GM12878 (cell line): ENCODE results near the gene ARIH2. TPM values are rescaled to one million over a fixed set of nuclear protein-coding genes. Genes with fewer than 3 reads are reported as not detected.

Experiments
- ATAC-seq: fragments of 200-7000 bp; cut with Tn5 transposase; 3 replicates; pipeline ENCODE4 v1.9.1; 2020; ENCODE audit warnings: mild to moderate bottlenecking, moderate library complexity
- BruUV-seq: library from RNA; stranded (reverse); fragments of 400-500 nt; replicated peaks from 2 replicates; lab custom pipeline; 2021; lab: Mats Ljungman, UMichigan
- CTCF ChIA-PET: fragments of 300-600 bp; sonication (Branson Sonifier 250); formaldehyde crosslinking; extraction: SDS; loops from one replicate; lab custom pipeline; 2021; ENCODE audit warnings: inconsistent platforms; lab: Yijun Ruan, JAX
- POLR2A ChIA-PET: fragments of 350-600 bp; formaldehyde crosslinking; extraction: SDS; loops from one replicate; lab custom pipeline; 2021; ENCODE audit warnings: inconsistent platforms; lab: Charles Lee
- RAD21 ChIA-PET: fragments of 300-600 bp; sonication (Branson Sonifier 250); formaldehyde crosslinking; loops from one replicate; lab custom pipeline; 2023; ENCODE audit warnings: antibody characterized with exemption; ENCODE audit not compliant: unreplicated experiment; lab: Charles Lee
- SMC1A ChIA-PET: fragments of 300-600 bp; sonication (Branson Sonifier 250); formaldehyde crosslinking; loops from one replicate; lab custom pipeline; 2023; ENCODE audit not compliant: unreplicated experiment, uncharacterized antibody; lab: Charles Lee
- DNase-seq: peaks from one replicate; pipeline ENCODE4 v3.0.0-alpha.2; 2011; ENCODE audit warnings: low read depth, low spot score
- FAIRE-seq: peaks from 3 replicates; lab custom pipeline; 2011; peaks lifted over from hg19 to GRCh38; lab: Jason Lieb, UNC
- H2AFZ ChIP-seq: 2 replicates; pipeline ENCODE4 v1.6.0; 2011; ENCODE audit warnings: low read depth, low read length, control low read depth; ENCODE audit not compliant: control insufficient read depth
- H3K27ac ChIP-seq: 2 replicates; pipeline ENCODE4 v1.5.1; 2011; ENCODE audit warnings: control low read depth; ENCODE audit not compliant: control insufficient read depth, insufficient read depth
- H3K27me3 ChIP-seq, 2 experiments: replicated peaks in 1 of 2; 2 replicates each; pipeline versions ENCODE4 v1.6.0 to v1.6.1; 2011; ENCODE audit warnings: low read length in 1 of 2; ENCODE audit not compliant: control insufficient read depth in 2 of 2, insufficient read depth in 2 of 2
- H3K36me3 ChIP-seq, 2 experiments: 2 replicates each; pipeline ENCODE4 v1.5.1; 2011; ENCODE audit warnings: low read length in 1 of 2; ENCODE audit not compliant: control insufficient read depth in 2 of 2, insufficient read depth in 2 of 2
- H3K4me1 ChIP-seq: 2 replicates; pipeline ENCODE4 v1.6.1; 2011; ENCODE audit warnings: mild to moderate bottlenecking, low read length, moderate library complexity, mixed read lengths; ENCODE audit not compliant: control insufficient read depth, insufficient read depth
- H3K4me2 ChIP-seq: 2 replicates; pipeline ENCODE4 v1.6.0; 2011; ENCODE audit warnings: control low read depth; ENCODE audit not compliant: control insufficient read depth, insufficient read depth
- H3K4me3 ChIP-seq: fragments of 200-600 bp; sonication (generic); 2 replicates; pipeline ENCODE4 v1.5.1; 2016
- H3K79me2 ChIP-seq: 2 replicates; pipeline ENCODE4 v1.6.0; 2011; ENCODE audit warnings: low read length; ENCODE audit not compliant: control insufficient read depth, insufficient read depth
- H3K9ac ChIP-seq: 2 replicates; pipeline ENCODE4 v1.8.0; 2011; ENCODE audit warnings: low read length, control low read depth, mixed read lengths; ENCODE audit not compliant: control insufficient read depth, insufficient read depth
- H3K9me3 ChIP-seq: replicated peaks from 3 replicates; pipeline ENCODE4 v1.5.1; 2011; ENCODE audit warnings: mild to moderate bottlenecking, low read length; ENCODE audit not compliant: control insufficient read depth, insufficient read depth
- H4K20me1 ChIP-seq: 2 replicates; pipeline ENCODE4 v1.6.0; 2011; ENCODE audit not compliant: control insufficient read depth, insufficient read depth
- ASH2L ChIP-seq: fragments of 300-600, 200-600 bp; sonication (generic); IDR thresholded peaks from 2 replicates; pipeline ENCODE4 v1.6.1; 2017; ENCODE audit warnings: low read depth, mild to moderate bottlenecking, borderline replicate concordance
- CEBPB ChIP-seq, 2 experiments: fragments of 150-350 bp in 1 of 2; IDR thresholded peaks; 2 replicates each; pipeline ENCODE4 v1.6.1; 2012 to 2014; ENCODE audit warnings: low read depth in 2 of 2, low read length in 2 of 2, borderline replicate concordance in 1 of 2, inconsistent platforms in 1 of 2
- CHD2 ChIP-seq: IDR thresholded peaks from 2 replicates; pipeline ENCODE4 v1.6.1; 2011; ENCODE audit warnings: low read depth, low read length, improper control_type of control experiment, borderline replicate concordance
- SIX5 ChIP-seq: IDR thresholded peaks from 2 replicates; pipeline ENCODE4 v1.6.1; 2011; ENCODE audit warnings: mild to moderate bottlenecking, low read depth, low read length, moderate library complexity; ENCODE audit not compliant: severe bottlenecking
- SP1 ChIP-seq: IDR thresholded peaks from one replicate; pipeline ENCODE4 v1.6.1; 2011; ENCODE audit warnings: low read depth, low read length
- TAF1 ChIP-seq: IDR thresholded peaks from 2 replicates; pipeline ENCODE4 v1.6.1; 2011; ENCODE audit warnings: mild to moderate bottlenecking, low read depth, low read length, borderline replicate concordance
- WGBS: methylation state at CpG from one replicate; pipeline ENCODE4 v1.1.6; 2016; ENCODE audit warnings: low lambda C conversion rate; ENCODE audit not compliant: insufficient replicate concordance, insufficient coverage; ENCODE audit errors: missing lambda C conversion rate; 5-methylcytosine and 5-hydroxymethylcytosine counted together
- in situ Hi-C: fragments of 300-500 bp; cut with MboI; formaldehyde crosslinking; loops from 9 replicates; pipeline ENCODE4 v1.14.3; 2018; ENCODE audit warnings: mixed read lengths
- intact Hi-C: fragments of 100-400 bp; cut with micrococcal nuclease; formaldehyde crosslinking; loops from one replicate; pipeline ENCODE4 v1.14.2; 2022; ENCODE audit not compliant: unreplicated experiment
- polyA plus RNA-seq, 11 experiments: library from polyadenylated mRNA; depleted of rRNA in 4 of 11; unstranded in 6 of 11; stranded (reverse) in 5 of 11; fragments of >200 nt; fragmentation: Nextera tagmentation in 4 of 11; fragmentation: Illumina TruSeq in 1 of 11; extraction: Ambion mirVana in 4 of 11; extraction: Trizol in 1 of 11; gene quantifications; 1 replicate in 1 of 11; 2 replicates in 10 of 11; pipeline versions ENCODE4 v1.2.1 to v1.2.3, GENCODE V29; 2011 to 2016; ENCODE audit warnings: inconsistent platforms in 2 of 11, missing spikeins in 2 of 11, low read depth in 1 of 11
- total RNA-seq, 4 experiments: library from RNA; depleted of rRNA in 3 of 4; stranded (reverse); fragments of >200 nt in 3 of 4; fragmentation: Illumina TruSeq in 1 of 4; extraction: Trizol in 1 of 4; gene quantifications; 2 replicates each; pipeline versions ENCODE4 v1.2.1 to v1.2.3, GENCODE V29; 2013 to 2021
- TF ChIP-seq, protein P1 (sequence below): fragments of 450-650 bp; IDR thresholded peaks from 2 replicates; pipeline ENCODE4 v1.6.1; 2017; ENCODE audit warnings: antibody characterized with exemption, mild to moderate bottlenecking, moderate library complexity
- TF ChIP-seq, protein P2 (sequence below): fragments of 450-650 bp; IDR thresholded peaks from 2 replicates; pipeline ENCODE4 v1.6.1; 2017; ENCODE audit warnings: borderline replicate concordance
- TF ChIP-seq, protein P3 (sequence below): IDR thresholded peaks from 2 replicates; pipeline ENCODE4 v1.6.1; 2012; ENCODE audit warnings: improper control_type of control experiment, low read depth, low read length; ENCODE audit not compliant: insufficient replicate concordance

Gene ARIH2
- total and polyA plus RNA-seq, 10 of the 15 experiments (the other 5 are each of a cell fraction or from before 2014, with no cell fraction given) = 18.7 to 74.7 (median 63.7) TPM

DNA sequence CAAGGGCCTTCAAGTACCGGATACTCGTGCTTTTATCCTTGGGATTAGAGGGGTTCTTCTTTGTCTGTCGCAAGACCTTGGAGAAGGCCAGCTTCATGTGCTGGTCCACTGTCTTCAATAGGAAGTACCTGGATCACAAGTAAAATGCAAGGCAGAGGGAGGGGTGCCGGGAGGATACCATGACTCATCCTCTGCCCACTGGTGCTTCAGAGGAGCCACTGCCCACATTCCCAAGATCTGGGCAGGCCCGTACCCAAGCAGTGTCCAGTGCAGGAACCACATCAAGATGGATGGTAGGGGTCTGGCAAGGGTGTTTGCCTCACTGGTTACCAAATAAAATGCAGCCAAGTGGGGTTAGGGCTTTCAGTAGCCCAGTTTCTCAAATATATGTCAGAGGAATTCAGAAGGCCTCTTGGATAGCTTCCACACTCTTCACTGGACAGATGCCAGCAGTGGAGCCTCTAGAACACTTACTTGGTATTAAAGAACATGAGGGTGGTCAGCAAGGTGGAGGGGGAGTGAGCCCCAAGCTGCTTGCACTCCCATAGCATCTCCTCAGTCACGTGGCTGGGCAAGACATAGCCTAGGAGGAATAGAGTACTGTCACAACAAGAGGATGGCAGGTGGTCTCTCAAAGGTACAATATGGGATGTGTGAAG is 114.1 kb downstream of the ARIH2 start:
- RAD21 ChIA-PET = no interaction called here
- CTCF ChIA-PET = interaction anchor here (1.7 kb wide), 1 partner anchor 11 kb away, joined by 5 read pairs; the partner anchor contains the start of gene NDUFAF3
- POLR2A ChIA-PET = interaction anchor here (0.5 to 1.1 kb wide), 4 partner anchors 9 to 342 kb away, joined by 3 to 8 read pairs (median 3); partner anchors contain the start of gene NDUFAF3
- no peak for TF ChIP-seq TAF1
- TF ChIP-seq ASH2L = no peak
- TF ChIP-seq SP1 = no peak
- TF ChIP-seq, protein P1, sequence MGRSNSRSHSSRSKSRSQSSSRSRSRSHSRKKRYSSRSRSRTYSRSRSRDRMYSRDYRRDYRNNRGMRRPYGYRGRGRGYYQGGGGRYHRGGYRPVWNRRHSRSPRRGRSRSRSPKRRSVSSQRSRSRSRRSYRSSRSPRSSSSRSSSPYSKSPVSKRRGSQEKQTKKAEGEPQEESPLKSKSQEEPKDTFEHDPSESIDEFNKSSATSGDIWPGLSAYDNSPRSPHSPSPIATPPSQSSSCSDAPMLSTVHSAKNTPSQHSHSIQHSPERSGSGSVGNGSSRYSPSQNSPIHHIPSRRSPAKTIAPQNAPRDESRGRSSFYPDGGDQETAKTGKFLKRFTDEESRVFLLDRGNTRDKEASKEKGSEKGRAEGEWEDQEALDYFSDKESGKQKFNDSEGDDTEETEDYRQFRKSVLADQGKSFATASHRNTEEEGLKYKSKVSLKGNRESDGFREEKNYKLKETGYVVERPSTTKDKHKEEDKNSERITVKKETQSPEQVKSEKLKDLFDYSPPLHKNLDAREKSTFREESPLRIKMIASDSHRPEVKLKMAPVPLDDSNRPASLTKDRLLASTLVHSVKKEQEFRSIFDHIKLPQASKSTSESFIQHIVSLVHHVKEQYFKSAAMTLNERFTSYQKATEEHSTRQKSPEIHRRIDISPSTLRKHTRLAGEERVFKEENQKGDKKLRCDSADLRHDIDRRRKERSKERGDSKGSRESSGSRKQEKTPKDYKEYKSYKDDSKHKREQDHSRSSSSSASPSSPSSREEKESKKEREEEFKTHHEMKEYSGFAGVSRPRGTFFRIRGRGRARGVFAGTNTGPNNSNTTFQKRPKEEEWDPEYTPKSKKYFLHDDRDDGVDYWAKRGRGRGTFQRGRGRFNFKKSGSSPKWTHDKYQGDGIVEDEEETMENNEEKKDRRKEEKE = no peak
- TF ChIP-seq SIX5 = no peak
- TF ChIP-seq, protein P2, sequence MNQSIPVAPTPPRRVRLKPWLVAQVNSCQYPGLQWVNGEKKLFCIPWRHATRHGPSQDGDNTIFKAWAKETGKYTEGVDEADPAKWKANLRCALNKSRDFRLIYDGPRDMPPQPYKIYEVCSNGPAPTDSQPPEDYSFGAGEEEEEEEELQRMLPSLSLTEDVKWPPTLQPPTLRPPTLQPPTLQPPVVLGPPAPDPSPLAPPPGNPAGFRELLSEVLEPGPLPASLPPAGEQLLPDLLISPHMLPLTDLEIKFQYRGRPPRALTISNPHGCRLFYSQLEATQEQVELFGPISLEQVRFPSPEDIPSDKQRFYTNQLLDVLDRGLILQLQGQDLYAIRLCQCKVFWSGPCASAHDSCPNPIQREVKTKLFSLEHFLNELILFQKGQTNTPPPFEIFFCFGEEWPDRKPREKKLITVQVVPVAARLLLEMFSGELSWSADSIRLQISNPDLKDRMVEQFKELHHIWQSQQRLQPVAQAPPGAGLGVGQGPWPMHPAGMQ = no peak
- no peak for TF ChIP-seq CHD2
- TF ChIP-seq CEBPB (IDR thresholded peaks at IDR 0.05; ENCODE audit: borderline replicate concordance in 1 of 2, low read depth in 2 of 2, low read length in 2 of 2) = no peak
- TF ChIP-seq, protein P3, sequence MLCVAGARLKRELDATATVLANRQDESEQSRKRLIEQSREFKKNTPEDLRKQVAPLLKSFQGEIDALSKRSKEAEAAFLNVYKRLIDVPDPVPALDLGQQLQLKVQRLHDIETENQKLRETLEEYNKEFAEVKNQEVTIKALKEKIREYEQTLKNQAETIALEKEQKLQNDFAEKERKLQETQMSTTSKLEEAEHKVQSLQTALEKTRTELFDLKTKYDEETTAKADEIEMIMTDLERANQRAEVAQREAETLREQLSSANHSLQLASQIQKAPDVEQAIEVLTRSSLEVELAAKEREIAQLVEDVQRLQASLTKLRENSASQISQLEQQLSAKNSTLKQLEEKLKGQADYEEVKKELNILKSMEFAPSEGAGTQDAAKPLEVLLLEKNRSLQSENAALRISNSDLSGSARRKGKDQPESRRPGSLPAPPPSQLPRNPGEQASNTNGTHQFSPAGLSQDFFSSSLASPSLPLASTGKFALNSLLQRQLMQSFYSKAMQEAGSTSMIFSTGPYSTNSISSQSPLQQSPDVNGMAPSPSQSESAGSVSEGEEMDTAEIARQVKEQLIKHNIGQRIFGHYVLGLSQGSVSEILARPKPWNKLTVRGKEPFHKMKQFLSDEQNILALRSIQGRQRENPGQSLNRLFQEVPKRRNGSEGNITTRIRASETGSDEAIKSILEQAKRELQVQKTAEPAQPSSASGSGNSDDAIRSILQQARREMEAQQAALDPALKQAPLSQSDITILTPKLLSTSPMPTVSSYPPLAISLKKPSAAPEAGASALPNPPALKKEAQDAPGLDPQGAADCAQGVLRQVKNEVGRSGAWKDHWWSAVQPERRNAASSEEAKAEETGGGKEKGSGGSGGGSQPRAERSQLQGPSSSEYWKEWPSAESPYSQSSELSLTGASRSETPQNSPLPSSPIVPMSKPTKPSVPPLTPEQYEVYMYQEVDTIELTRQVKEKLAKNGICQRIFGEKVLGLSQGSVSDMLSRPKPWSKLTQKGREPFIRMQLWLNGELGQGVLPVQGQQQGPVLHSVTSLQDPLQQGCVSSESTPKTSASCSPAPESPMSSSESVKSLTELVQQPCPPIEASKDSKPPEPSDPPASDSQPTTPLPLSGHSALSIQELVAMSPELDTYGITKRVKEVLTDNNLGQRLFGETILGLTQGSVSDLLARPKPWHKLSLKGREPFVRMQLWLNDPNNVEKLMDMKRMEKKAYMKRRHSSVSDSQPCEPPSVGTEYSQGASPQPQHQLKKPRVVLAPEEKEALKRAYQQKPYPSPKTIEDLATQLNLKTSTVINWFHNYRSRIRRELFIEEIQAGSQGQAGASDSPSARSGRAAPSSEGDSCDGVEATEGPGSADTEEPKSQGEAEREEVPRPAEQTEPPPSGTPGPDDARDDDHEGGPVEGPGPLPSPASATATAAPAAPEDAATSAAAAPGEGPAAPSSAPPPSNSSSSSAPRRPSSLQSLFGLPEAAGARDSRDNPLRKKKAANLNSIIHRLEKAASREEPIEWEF = no peak

More for the DNA sequence above, 114.1 kb downstream of the ARIH2 start:
- no peak for DNase-seq
- H3K4me1 ChIP-seq = no peaks in the 10 kb centered on the region
- no peak overlapping the region for H3K4me3 ChIP-seq
- H3K4me2 ChIP-seq = no peak overlapping the region
- FAIRE-seq = no peak
- H2AFZ ChIP-seq = no peak overlapping the region
- H3K27me3 ChIP-seq = no peaks in the 10 kb centered on the region
- SMC1A ChIA-PET = interaction anchor here (1.3 kb wide), 1 partner anchor 25 kb away, joined by 5 read pairs; the partner anchor contains the start of gene WDR6
- no TSS peak for BruUV-seq
- intact Hi-C loops (no loop called here), in situ Hi-C loops (no loop called here)
- H3K36me3 ChIP-seq = peaks cover 19 to 38% of the 10 kb centered on the region in 2 experiments
- no peak for ATAC-seq
- no peaks in the 10 kb centered on the region for H3K9me3 ChIP-seq
- WGBS = 98% methylated on average over 6 of the region's 6 CpGs
- no peaks in the 10 kb centered on the region for H4K20me1 ChIP-seq
- no peak overlapping the region for H3K27ac ChIP-seq
- peaks cover 14% of the 10 kb centered on the region for H3K79me2 ChIP-seq
- no peak overlapping the region for H3K9ac ChIP-seq
